GM10248 (cell line): Measurements from ENCODE around the gene TNFRSF25.
A peak's percentile ranks its signal among the peaks of the same experiment; 100 is the strongest.

Experiments used
- CTCF ChIA-PET: fragments of 300-600 bp; sonication (Branson Sonifier 250); formaldehyde crosslinking; extraction: SDS; loops from one replicate; lab custom pipeline; 2021; ENCODE audit warnings: antibody characterized with exemption; lab: Yijun Ruan, JAX
- POLR2A ChIA-PET: fragments of 350-650 bp; sonication (Branson Sonifier 250); formaldehyde crosslinking; extraction: SDS; loops from one replicate; lab custom pipeline; 2020; ENCODE audit warnings: antibody characterized with exemption; lab: Yijun Ruan, JAX
- DNase-seq: peaks from one replicate; pipeline ENCODE4 v3.0.0; 2012; ENCODE audit errors: extremely low spot score
- CTCF ChIP-seq: IDR thresholded peaks from 2 replicates; pipeline ENCODE4 v1.5.1; 2012; ENCODE audit warnings: mild to moderate bottlenecking, low read depth; ENCODE audit errors: extremely low read depth, missing control alignments, control extremely low read depth

Gene TNFRSF25

GRCh38 chr1:6473156-6473555, 7.2 kb upstream of the TNFRSF25 start:
- ChIA-PET POLR2A (no interaction called here), CTCF (interaction anchor here (0.6 to 1.8 kb wide), 3 partner anchors 18 to 227 kb away, joined by 3 to 4 read pairs (median 3); no protein-coding TSS in a partner anchor)
- no peak for TF ChIP-seq CTCF
- DNase-seq, result no peak

GRCh38 chr1:6472391-6472790, 6.4 kb upstream of the TNFRSF25 start:
- CTCF ChIA-PET, result interaction anchor here (0.7 to 1.8 kb wide), 5 partner anchors 8 to 109 kb away, joined by 3 to 5 read pairs (median 4); no protein-coding TSS in a partner anchor
- peak; percentile 15 for TF ChIP-seq CTCF
- POLR2A ChIA-PET, result no interaction called here

GRCh38 chr1:6471970-6472368, 6.0 kb upstream of the TNFRSF25 start:
- ChIA-PET CTCF (interaction anchor here (0.7 to 1.8 kb wide), 5 partner anchors 8 to 109 kb away, joined by 3 to 5 read pairs (median 4); no protein-coding TSS in a partner anchor), POLR2A (no interaction called here)
- no peak for TF ChIP-seq CTCF
- no peak for DNase-seq

More at GRCh38 chr1:6472391-6472790, 6.4 kb upstream of the TNFRSF25 start:
- DNase-seq, result no peak

GRCh38 chr1:6471086-6471969, 5.4 kb upstream of the TNFRSF25 start:
- no peak for TF ChIP-seq CTCF
- CTCF ChIA-PET, result interaction anchor here (0.7 to 1.8 kb wide), 5 partner anchors 9 to 108 kb away, joined by 3 to 5 read pairs (median 4); no protein-coding TSS in a partner anchor
- no peak for DNase-seq
- POLR2A ChIA-PET, result no interaction called here

- no peak for TF ChIP-seq CTCF
- ChIA-PET POLR2A (no interaction called here), CTCF (interaction anchor here (1.0 to 1.3 kb wide), 2 partner anchors 19 to 20 kb away, joined by 3 read pairs; partner anchors contain the start of gene PLEKHG5)
- DNase-seq, result no peak
Observed at GRCh38 chr1:6470132-6471085, 4.4 kb upstream of the TNFRSF25 start.
